Measurements from ENCODE around the gene SLC12A4.
"Not testable (repeated sequence)": the region's sequence is repeated elsewhere in the genome, so short reads cannot be mapped to it uniquely, and the experiment has no call there.

SLC12A4 gene

DNA sequence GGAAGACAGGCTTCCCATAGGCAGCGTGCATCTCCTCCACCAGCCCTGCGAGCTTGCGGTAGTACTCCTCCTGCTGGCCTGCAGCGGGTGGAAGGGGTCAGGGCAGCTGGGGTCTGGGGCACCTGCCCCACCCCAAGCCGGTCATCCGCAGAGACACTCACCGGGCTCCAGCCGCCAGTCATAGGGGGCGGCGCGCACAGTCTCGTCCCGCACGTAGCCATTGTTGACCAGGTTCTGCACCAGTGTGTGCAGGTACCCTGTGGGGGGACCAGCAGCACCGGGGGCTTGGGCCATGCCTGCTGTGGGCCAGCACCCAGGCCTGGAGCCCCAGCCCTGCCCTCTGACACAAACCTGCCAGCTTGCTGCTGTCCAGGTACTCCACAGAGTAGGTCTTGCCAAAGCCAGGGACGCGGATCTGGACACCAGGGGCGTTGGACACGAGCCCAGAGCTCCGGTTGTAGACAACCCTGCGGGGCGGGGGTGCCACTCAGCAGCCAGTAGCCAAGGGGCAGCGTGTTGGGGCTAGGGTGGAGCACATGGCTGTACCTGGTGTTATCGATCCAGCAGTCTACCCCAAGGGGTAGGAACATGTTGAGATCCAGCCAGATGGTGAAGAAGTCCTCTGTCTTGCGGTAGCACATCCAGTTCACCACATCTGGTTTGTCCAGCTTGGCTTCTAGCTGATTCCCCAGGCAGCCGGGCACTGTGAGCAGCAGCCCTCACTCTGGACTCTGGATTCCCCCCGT is 25.8 kb downstream of the SLC12A4 start:
- H3K4me3 ChIP-seq (ENCODE audit: low read depth, low read length) = no peak overlapping the region

DNA sequence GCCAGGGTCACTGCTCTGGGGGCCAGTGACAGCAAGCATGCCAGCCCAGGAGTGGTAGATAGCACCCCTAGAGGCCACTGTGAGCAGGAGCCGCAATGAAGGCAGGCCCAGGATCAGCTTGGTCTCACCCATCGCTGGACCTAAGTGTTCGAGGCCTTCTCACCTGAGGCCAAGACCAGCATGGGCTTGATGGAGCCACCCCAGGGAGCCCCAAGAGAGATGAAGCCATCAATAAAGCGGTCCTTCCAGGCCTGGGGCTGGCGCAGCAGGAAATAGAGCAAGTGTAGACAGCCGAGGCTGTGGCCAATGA is 26.3 kb downstream of the SLC12A4 start:
- H3K4me3 ChIP-seq (ENCODE audit: low read depth, low read length) = no peak overlapping the region

DNA sequence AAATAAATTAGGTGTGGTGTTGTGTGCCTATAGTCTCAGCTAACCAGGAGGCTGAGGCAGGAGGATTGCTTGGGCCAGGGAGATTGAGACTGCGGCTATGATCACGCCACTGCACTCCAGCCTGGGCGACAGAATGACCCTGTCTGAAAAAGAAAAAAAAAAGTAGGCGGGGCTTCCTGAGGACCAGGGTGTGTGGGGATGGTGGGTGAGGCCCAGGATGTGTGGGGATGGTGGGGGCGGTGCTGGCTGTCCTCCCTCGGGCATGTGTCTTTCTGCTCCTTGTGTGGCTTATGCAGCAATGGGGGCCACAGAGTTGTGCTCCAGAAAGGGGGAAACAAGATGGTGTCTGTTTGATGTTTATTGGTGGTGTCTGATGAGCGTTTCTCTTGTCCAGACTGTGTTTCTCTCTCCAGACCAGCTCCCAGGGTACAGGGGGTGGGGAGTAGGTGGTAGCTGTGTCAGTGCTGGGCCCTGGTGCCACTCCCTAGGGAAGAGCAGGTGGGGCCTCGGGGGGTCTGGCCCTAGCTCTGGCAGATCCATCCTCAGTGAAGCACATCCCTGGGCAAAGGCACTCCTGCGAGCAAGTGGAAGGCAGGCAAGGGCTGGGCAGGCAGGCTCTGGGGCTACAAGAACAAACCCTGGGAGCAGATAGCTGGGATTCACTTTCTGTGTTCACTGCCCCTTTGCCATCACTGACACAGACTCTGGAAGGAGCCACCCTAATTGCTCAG is 26.8 kb downstream of the SLC12A4 start:
- H3K4me3 ChIP-seq (ENCODE audit: low read depth, low read length) = no peak overlapping the region

DNA sequence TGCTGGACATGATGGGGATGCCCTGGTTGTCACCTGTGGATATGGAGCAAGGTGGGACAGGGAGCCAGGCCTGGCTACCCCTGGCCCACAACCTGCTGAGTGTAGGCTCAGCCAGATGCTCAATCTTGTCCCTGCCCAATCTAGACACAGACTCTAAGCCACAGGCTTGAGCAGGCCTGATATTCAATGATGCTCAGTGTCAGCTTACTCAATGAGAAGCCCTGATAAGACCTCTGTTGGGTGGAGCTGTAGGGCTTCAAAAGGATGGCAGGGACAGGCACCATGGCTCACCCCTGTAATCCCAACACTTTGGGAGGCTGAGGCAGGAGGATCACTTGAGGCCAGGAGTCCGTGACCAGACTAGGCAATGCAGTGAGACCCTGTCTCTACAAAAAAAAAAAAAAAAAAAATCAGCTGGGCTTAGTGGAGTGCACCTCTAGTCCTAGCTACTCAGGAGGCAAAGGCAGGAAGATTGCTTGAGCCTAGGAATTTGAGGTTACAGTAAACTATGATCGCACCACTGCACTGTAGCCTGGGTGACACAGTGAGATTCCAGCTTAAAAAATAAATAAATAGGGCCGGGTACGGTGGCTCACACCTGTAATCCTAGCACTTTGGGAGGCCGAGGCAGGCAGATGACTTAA is 27.9 kb downstream of the SLC12A4 start:
- no peak overlapping the region for H3K4me3 ChIP-seq (ENCODE audit: low read depth, low read length)

DNA sequence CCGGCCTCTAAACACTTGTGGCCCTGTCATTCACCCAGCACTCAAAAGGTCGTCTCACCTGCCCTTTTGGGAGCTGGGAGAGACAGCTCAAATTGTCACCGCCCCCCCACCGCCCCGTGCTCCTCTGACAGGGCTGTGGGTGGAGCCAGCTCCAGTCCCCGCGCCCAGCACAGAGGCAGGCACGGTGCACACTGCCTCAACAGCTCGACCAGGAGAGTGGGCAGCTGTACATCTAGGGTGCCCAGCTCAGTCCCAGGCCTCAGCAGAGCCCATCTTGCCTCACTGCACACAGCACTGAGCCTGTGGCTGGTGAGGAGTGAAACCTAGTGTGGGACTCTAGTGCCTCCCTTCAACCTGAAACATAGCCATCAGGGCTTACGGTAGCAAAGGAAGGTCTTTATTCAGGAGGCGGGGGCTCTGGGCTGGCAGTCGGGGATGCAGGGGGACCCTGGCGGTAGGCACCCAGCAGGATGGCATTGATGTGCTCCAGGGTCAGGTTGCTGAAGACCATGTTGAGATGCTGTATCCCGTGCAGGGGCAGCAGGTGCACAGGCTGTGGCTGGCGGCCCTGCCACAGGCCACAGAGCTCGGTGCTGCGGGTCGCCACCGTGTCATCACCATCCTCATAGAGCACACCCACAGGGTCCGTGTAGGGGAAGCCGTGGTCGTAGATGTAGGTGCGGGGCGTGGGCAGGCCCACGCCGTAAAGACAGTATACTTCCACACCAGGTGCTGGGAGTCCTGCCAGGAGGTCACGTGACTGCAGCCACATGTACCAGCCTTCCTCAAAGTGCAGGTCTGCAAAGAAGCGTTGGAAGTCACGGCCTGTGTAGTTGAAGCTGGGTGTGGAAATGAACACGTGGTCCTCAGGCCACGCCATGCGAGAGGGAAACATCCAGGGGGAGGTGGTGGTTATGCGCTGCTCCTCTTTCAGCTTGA is 28.7 kb downstream of the SLC12A4 start:
- H3K4me3 ChIP-seq (ENCODE audit: low read depth, low read length) = no peak overlapping the region

DNA sequence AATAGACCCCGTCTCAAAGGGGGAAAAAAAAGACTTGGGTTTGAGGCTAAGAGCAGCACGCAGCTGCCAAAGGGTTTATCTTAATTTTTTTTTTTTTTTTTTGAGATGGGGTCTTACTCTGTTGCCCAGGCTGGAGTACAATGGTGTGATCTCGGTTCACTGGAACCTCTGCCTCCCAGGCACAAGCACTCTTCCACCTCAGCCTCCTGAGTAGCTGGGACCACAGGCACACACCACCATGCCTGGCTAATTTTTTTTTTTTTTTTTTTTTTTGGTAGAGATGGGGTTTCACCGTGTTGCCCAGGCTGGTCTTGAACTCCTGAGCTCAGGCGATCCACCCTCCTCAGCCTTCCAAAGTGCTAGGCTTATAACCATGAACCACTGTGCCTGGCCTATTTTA is 30.7 kb downstream of the SLC12A4 start:
- H3K4me3 ChIP-seq (ENCODE audit: low read depth, low read length) = not testable (repeated sequence)

DNA sequence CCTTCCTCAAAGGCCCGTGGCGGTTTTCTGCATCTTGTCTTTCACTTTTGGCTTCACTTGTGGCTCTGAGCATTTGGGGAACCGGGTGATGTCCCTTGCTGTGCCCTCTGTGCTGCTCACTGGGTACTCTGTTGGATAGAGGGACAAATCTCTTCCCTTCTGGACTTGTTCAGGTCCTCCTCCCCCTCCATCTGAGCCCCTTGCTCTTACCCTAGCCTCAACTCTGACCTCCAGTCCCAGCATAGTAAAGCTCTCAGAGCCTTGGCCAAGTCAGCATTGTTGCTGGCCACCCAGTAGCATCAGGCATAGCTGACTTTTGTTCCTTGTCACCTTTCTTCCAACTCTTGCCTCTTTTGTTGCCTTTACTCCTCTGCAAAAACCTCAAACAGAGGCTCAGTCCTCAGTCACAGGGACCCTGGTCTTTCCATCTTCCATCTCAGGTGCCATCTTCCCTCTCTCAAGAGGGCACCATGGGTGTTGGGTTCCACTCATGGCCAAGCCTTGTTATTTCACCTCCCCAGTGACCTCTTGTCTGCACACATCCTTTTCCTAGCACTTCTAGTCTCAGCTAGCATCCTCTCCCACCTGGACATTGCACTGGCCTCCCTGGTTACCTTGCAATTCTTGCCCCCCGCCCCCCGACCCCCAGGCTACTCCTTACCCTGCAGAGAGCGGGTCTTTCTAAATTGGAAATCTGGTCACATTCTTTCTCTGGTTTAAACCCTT is 31.4 kb downstream of the SLC12A4 start:
- peak overlapping the region; percentile 83 for H3K4me3 ChIP-seq (ENCODE audit: low read depth, low read length)

DNA sequence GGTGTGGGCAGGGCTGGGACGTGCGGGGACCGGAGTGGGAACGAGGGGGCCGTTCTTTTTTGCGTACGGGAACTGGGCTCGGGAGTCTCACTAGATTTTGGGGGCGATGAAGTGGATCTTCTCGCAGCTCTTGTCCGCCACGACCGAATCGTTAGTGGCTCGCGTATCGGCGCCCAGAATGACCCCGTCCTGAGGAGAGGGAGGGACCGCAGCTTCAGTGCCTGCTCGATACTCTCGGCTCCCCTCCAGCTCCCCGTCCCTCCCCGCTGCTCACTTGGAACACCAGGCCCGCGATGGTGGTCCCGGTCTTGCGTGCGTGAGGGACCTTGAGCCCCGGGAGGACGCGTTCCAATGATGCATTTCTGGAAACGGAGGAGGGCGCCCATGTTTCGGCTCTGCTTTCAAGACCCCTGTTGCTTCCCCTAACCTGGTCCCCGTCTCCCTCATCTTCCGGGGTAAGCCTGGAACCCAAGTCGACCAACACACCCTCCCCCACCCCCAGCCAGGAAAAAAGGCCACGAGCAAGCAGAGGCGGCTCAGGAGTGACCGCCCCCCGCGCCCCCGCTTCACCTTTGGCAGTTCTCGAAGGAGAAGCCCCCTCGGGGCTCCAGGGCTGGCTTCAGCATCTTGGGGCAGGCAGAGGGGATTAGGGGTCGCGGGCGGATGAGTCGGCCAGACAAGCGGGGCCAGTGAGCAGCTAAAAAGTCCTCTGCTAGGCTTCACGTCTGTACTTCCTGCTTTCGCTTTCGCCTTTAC is 32.1 kb downstream of the SLC12A4 start, which contains the start of gene PSMB10:
Gene PSMB10, minus strand, starts transcription at position 727 of the 756 bp plus-strand sequence. Its CDS starts 101 bp downstream, at position 626.
- peak within 1 kb of the TSS; percentile 83 for H3K4me3 ChIP-seq (ENCODE audit: low read depth, low read length)

DNA sequence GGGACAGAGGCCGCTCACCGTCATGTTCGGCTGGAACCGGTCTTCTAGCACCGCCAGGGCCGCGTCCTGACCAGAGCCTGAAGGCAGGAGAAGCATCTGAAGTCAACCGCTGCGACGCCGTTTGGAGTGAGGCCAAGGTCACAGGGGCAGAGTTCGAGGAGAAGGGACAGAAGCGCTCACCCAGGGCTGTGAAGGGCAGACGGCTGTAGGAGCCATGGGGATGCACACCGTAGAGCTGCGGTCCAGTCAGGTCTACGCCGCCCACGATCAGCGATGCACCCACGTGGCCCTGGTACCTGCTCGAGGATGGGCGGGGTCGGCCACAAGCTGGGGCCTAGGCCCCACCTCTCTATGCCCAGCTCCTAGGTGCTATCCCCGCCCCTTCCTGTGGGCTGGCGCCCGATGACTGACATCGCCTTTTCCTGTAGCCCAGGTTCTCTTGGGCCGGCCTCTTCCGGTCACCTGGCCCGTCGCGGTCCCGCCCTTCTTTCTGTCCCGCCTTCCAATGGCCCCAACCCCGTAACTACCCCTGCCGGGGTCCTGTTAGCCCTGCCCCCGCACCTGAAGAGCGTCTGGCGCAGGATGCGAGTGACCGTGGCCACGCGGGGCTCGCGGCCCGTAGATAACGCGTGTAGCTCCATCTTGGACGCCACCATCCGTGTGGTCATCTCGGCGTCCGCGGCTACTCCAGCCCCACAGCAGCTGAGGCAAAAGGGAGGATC is 32.9 kb downstream of the SLC12A4 start:
- peak overlapping the region; percentile 83 for H3K4me3 ChIP-seq (ENCODE audit: low read depth, low read length)

DNA sequence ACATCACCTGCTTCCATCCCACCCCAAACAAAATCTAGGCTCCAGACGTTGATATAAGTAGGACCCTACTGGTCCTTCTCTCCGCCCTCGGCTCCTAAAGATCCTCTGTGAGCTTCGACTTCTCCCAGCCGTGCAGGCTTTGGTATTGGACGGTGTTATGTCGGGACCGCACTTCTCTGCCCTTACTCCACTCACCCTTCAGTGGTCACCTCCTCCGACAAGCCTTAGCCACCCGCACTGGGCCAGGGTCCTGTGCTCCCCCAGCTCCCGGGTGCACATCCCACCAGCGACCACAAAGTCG is 33.4 kb downstream of the SLC12A4 start:
- peak overlapping the region; percentile 83 for H3K4me3 ChIP-seq (ENCODE audit: low read depth, low read length)

DNA sequence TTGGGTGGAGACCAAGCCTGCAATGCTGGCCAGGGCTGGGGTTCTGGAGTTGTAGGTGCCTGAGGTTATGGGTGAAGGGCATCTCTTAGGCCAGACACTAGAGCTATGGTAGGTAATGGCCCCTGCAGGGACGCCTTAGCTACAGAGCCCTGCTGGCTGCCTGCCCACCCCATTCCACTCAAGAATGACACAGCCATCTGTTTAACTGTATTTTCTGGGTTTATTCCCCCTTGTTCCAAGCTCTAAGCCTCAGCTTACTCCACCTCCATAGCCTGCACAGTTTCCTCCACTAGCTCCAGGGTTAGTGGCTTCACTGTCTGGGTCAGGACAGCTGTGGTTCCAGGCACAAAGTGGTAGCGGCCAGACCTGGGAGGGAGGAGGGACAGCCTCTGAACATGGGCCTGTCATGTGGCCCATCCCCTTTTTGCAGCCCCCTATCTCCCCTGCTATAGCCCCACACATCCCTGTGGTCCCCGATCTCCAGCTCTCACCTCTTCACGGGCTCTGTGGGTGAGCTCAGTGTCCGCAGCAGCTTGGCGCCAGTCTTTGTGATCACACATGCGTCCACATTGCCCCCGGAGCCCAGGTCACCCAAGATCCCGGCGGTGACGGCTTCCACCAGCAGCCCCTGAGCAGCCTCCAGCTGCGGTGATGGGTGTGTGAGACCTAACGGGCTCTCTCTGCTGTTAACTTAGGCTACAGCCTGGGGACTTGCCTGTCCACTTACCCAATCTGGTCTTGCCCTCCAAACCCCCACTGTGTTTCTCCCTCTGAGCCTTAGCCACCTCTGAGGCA is 33.9 kb downstream of the SLC12A4 start:
- H3K4me3 ChIP-seq (ENCODE audit: low read depth, low read length) = peak overlapping the region; percentile 83

DNA sequence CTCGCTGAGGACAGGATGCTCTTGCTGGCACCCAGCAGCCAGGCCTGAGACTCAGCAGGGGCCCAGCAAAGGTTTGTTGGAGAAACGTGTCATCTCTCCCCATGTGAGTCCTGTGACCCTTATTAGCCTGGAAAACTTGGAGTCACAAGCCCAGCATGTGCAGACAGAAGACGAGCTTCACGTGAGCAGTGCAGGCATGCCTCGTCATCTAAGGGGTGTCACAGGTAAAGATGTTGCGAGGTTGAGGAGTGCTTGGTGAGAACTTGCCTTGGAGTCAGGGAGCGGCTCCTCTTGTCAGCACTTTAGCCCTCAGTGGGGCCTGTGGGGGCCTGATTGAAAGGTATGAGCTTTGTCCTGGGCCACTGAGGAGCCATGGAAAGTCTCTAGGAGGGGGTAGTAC is 34.6 kb downstream of the SLC12A4 start:
- no peak overlapping the region for H3K4me3 ChIP-seq (ENCODE audit: low read depth, low read length)

DNA sequence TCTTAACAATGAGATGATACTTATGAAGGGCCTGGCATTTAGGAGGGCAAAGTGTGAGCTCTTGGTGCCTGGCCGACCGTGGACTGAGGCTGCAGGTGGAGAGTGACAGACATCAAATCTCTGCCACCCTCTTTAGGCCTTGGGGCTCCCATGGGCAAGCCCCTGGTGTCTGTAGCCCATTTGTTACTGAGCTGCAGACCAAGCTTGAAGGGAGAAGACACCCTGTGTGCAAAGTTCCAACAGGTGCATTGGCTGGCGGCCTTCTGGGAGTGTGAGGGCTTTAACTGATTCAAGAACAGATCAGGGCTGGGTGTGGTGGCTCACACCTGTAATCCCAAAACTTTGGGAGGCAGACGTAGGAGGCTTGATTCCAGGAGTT is 36.0 kb downstream of the SLC12A4 start:
- H3K4me3 ChIP-seq (ENCODE audit: low read depth, low read length) = no peak overlapping the region

DNA sequence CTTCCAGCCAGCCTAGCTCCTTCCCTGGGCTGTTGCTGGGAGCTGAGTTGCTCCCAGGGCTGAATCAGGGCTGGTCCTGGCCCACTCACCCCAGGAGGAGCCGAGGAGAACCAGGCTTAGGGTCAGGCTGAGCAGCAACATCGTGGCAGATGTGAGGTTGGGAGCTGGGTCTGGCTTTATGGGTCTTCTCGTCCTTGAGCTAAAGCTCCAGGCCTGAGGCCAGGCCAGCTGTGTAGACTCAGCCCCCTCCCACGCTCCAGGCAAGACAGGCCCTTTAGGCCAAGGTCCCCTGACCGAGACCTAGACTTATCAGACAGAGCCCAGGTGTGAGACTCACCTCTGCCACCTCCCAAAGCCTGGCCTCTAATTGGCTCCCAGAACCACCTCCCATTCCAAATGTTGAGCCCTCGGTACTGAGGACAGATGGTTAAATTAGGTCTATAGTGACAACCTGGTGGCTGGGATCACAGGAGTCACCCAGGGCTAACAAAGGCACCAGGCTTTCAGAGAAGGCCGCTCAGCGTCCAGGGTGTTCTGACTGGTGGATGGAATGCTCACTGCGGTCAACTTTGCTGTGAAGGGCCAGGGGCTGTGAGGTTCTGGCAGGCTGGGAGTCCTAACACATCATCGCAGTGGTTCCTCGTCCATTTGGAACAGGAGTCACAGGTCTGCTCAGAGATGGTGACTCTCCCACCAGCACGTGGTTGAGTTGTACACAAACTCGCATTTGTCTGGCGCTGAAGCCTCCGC is 36.5 kb downstream of the SLC12A4 start, which contains the start of gene CTRL:
Gene CTRL, minus strand, starts transcription at position 151 of the 750 bp plus-strand sequence. Its CDS starts 10 bp downstream, at position 141.
- no peak within 1 kb of the TSS for H3K4me3 ChIP-seq (ENCODE audit: low read depth, low read length)

DNA sequence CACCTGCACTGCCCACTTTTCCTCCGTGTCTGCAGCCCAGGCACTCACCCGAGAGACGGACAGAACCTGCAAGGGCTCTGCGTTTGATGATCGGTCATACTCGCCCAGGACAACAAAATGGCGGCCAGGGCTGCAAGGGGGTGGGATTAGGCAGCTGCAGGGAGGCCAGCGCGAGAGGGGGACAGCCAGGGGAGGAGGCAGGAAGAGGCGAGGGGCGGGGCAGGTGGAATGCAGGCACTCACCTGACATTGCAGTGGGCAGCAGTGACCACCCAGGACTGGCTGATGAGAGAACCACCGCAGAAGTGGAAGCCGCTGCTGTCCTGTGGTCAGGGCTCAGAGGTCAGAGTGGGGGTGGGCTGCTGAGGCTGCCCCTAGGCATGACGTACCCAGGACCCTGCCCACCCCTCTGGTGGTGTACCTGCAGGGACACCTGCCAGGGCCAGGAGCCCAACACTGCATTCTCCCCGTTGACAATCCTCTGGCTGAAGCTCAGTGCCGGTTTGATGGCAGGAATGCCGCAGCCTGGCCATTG is 37.7 kb downstream of the SLC12A4 start:
- H3K4me3 ChIP-seq (ENCODE audit: low read depth, low read length) = no peak overlapping the region

DNA sequence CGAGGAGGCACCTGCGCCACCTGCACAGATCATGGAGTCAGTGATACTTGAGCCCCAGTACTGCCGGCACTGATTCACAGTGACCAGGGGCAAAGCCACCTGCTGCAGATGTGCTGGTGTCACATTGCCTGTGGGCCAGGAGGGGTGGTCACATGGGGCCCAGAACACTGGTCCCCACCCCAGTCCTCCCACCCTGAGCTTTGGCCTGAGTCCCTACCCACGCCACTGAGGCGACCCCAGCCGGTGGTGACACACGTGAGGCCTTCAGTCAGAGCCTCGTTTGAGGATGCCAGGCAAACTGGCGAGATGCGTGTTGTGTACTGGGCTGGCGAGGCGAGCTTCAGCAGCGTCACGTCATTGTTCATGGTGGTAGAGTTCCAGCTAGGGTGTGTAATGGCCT is 38.2 kb downstream of the SLC12A4 start:
- H3K4me3 ChIP-seq (ENCODE audit: low read depth, low read length) = no peak overlapping the region

All from iPS-11a (cell line).